Uterus (tissue), 2 donors: Measurements from ENCODE around the gene RORC.

Experiments used
- CTCF ChIP-seq, 4 experiments: fragments of 200-600 bp in 2 of 4; fragments of 450-650 bp in 2 of 4; sonication (generic) in 2 of 4; IDR thresholded peaks; one replicate each; pipeline ENCODE4 v1.5.1; 2016 to 2019; ENCODE audit warnings: antibody characterized with exemption in 4 of 4, mild to moderate bottlenecking in 2 of 4, moderate library complexity in 1 of 4
- POLR2A ChIP-seq, 2 donors: fragments of 450-650 bp; IDR thresholded peaks; one replicate each; pipeline ENCODE4 v1.6.1; 2016; ENCODE audit warnings: antibody characterized with exemption in 2 of 2, mild to moderate bottlenecking in 1 of 2, moderate library complexity in 1 of 2

- TF ChIP-seq CTCF (IDR thresholded peaks at IDR 0.05) (no peak), POLR2A (IDR thresholded peaks at IDR 0.05) (no peak)
Observed at GRCh38 chr1:151773702-151774101, 57.9 kb downstream of the RORC start.
